KG1 (cell line): ENCODE results near the gene TICAM2.

Source experiments
- DNase-seq: peaks from one replicate; lab custom pipeline; 2025; lab: John Stamatoyannopoulos, UW

TICAM2 gene

GRCh38 chr5:115531787-115532367 is 70.4 kb downstream of the TICAM2 start:
- DNase-seq = no peak

- DNase-seq = no peak
Measured at GRCh38 chr5:115531380-115531779, 70.9 kb downstream of the TICAM2 start.

GRCh38 chr5:115530426-115530825 is 71.9 kb downstream of the TICAM2 start:
- DNase-seq = no peak
